ENCODE data around the gene LGR4. TPM values are rescaled to one million over a fixed set of nuclear protein-coding genes. Genes with fewer than 3 reads are reported as not detected.

Gene LGR4
- total and polyA plus RNA-seq, 10 donors = 1.5 to 47.2 (median 27.0) TPM

GRCh38 chr11:27447288-27448183 lies 25.1 kb downstream of the LGR4 start:
- Histone ChIP-seq H3K4me3 (no peak overlapping the region), H3K4me1 (peaks cover 0 to 5% (median 0%) of the 10 kb centered on the region in 6 donors), H3K36me3 (no peaks in the 10 kb centered on the region), H3K9me3 (no peaks in the 10 kb centered on the region), H3K27me3 (replicated peaks in 1 of 7) (no peaks in the 10 kb centered on the region), H3K27ac (no peak overlapping the region)
- DNase-seq = no peak
- no peak for TF ChIP-seq POLR2A (IDR thresholded peaks at IDR 0.05)
- TF ChIP-seq, protein P1, sequence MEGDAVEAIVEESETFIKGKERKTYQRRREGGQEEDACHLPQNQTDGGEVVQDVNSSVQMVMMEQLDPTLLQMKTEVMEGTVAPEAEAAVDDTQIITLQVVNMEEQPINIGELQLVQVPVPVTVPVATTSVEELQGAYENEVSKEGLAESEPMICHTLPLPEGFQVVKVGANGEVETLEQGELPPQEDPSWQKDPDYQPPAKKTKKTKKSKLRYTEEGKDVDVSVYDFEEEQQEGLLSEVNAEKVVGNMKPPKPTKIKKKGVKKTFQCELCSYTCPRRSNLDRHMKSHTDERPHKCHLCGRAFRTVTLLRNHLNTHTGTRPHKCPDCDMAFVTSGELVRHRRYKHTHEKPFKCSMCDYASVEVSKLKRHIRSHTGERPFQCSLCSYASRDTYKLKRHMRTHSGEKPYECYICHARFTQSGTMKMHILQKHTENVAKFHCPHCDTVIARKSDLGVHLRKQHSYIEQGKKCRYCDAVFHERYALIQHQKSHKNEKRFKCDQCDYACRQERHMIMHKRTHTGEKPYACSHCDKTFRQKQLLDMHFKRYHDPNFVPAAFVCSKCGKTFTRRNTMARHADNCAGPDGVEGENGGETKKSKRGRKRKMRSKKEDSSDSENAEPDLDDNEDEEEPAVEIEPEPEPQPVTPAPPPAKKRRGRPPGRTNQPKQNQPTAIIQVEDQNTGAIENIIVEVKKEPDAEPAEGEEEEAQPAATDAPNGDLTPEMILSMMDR (IDR thresholded peaks at IDR 0.05 in 8 of 11, conservative IDR thresholded peaks at IDR 0.05 in 3 of 11) = no peak
- no peak for TF ChIP-seq POLR2AphosphoS5 (IDR thresholded peaks at IDR 0.05)
- 79 to 93% (median 86%) methylated on average over 5 of the region's 5 CpGs for WGBS, 5 donors
- intact Hi-C loops (cut with DNase I; ENCODE audit: low total_unique reads) = no loop called here

DNA sequence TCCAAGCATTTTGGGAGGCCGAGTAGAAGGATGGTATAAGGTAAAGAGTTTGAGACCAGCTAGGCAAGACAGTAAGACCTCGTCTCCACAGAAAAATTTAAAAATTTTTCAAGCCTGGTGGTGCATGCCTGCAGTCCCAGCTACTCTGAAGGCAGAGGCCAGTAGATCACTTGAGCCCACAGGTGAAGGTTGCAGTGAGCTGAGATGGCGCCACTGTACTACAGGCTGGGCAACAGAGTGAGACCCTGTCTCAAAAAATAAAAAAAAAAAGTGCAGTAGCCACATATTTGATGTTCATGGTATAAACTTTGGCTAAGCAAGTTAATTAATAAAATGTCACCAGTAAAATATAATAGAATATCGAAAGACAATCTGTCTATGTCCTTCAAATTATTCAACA lies 27.0 kb downstream of the LGR4 start:
- Histone ChIP-seq H3K9me3 (no peaks in the 10 kb centered on the region), H3K4me1 (peaks cover 0 to 5% (median 0%) of the 10 kb centered on the region in 6 donors), H3K4me3 (no peak overlapping the region), H3K27me3 (replicated peaks in 1 of 7) (no peaks in the 10 kb centered on the region), H3K36me3 (no peaks in the 10 kb centered on the region), H3K27ac (no peak overlapping the region)
- no peak for DNase-seq
- TF ChIP-seq POLR2AphosphoS5 (IDR thresholded peaks at IDR 0.05) = no peak
- WGBS, 5 donors = 89 to 97% (median 90%) methylated on average over 4 of the region's 4 CpGs
- intact Hi-C loops (cut with DNase I; ENCODE audit: low total_unique reads) = no loop called here

- Histone ChIP-seq H3K4me3 (no peak overlapping the region), H3K27ac (no peak overlapping the region), H3K4me1 (peaks cover 0 to 5% (median 0%) of the 10 kb centered on the region in 6 donors), H3K36me3 (no peaks in the 10 kb centered on the region), H3K27me3 (replicated peaks in 1 of 7) (no peaks in the 10 kb centered on the region), H3K9me3 (no peaks in the 10 kb centered on the region)
- intact Hi-C loops (cut with DNase I; ENCODE audit: low total_unique reads) = no loop called here
- DNase-seq = no peak
- WGBS, 5 donors = 79 to 84% (median 82%) methylated on average over 2 of the region's 2 CpGs
- TF ChIP-seq, protein P1 (IDR thresholded peaks at IDR 0.05 in 8 of 11, conservative IDR thresholded peaks at IDR 0.05 in 3 of 11) = no peak
- TF ChIP-seq POLR2A (IDR thresholded peaks at IDR 0.05) (no peak), POLR2AphosphoS5 (IDR thresholded peaks at IDR 0.05) (no peak)
Measured at GRCh38 chr11:27444801-27445215, 27.8 kb downstream of the LGR4 start.

GRCh38 chr11:27443746-27444507 lies 28.7 kb downstream of the LGR4 start:
- Histone ChIP-seq H3K27ac (no peak overlapping the region), H3K4me3 (no peak overlapping the region), H3K27me3 (replicated peaks in 1 of 7) (no peaks in the 10 kb centered on the region), H3K9me3 (no peaks in the 10 kb centered on the region), H3K4me1 (peaks cover 0 to 5% (median 0%) of the 10 kb centered on the region in 6 donors), H3K36me3 (no peaks in the 10 kb centered on the region)
- DNase-seq = no peak
- TF ChIP-seq, protein P1 (IDR thresholded peaks at IDR 0.05 in 8 of 11, conservative IDR thresholded peaks at IDR 0.05 in 3 of 11) = no peak
- TF ChIP-seq POLR2A (IDR thresholded peaks at IDR 0.05) = no peak
- no peak for TF ChIP-seq POLR2AphosphoS5 (IDR thresholded peaks at IDR 0.05)
- 87 to 96% (median 94%) methylated on average over 5 of the region's 5 CpGs for WGBS, 5 donors
- intact Hi-C loops (cut with DNase I; ENCODE audit: low total_unique reads) = no loop called here
